RWPE2 (cell line): Measurements from ENCODE around the gene NSD1.

ENCODE experiments used
- ATAC-seq: fragments of 200-7000 bp; cut with Tn5 transposase; 3 replicates; pipeline ENCODE4 v1.9.1; 2021; ENCODE audit warnings: low read depth
- DNase-seq: peaks from one replicate; pipeline ENCODE4 v3.0.0-alpha.2; 2020; ENCODE audit warnings: low spot score
- H3K27ac ChIP-seq: fragments of 450-650 bp; 2 replicates; pipeline ENCODE4 v1.5.1; 2017; ENCODE audit warnings: mild to moderate bottlenecking; ENCODE audit not compliant: poor library complexity, severe bottlenecking
- H3K27me3 ChIP-seq: fragments of 250-450 bp; sonication (Bioruptor Pico); 2 replicates; pipeline ENCODE4 v1.5.1; 2021; ENCODE audit warnings: mild to moderate bottlenecking, moderate library complexity; ENCODE audit not compliant: insufficient read depth, poor library complexity, severe bottlenecking
- H3K36me3 ChIP-seq: fragments of 250-450 bp; sonication (Bioruptor Pico); 2 replicates; pipeline ENCODE4 v1.5.1; 2020; ENCODE audit warnings: low read depth, mild to moderate bottlenecking, moderate library complexity
- H3K4me1 ChIP-seq: fragments of 250-450 bp; sonication (Bioruptor Pico); 2 replicates; pipeline ENCODE4 v1.5.1; 2021; ENCODE audit warnings: mild to moderate bottlenecking, moderate library complexity; ENCODE audit not compliant: insufficient read depth, poor library complexity, severe bottlenecking
- H3K4me3 ChIP-seq: fragments of 250-450 bp; sonication (Bioruptor Pico); 2 replicates; pipeline ENCODE4 v1.5.1; 2021; ENCODE audit warnings: mild to moderate bottlenecking, moderate library complexity; ENCODE audit not compliant: severe bottlenecking
- H3K9me3 ChIP-seq: fragments of 250-450 bp; sonication (Bioruptor Pico); 2 replicates; pipeline ENCODE4 v1.5.1; 2021; ENCODE audit warnings: mild to moderate bottlenecking, moderate library complexity; ENCODE audit not compliant: severe bottlenecking
- CTCF ChIP-seq: fragments of 450-650 bp; IDR thresholded peaks from one replicate; pipeline ENCODE4 v1.5.1; 2017; ENCODE audit warnings: mild to moderate bottlenecking, moderate library complexity; ENCODE audit not compliant: poor library complexity, severe bottlenecking

NSD1 gene

GRCh38 chr5:177334781-177335700 is 201.5 kb downstream of the NSD1 start:
- no peak for ATAC-seq
- Histone ChIP-seq H3K9me3 (no peaks in the 10 kb centered on the region), H3K27me3 (no peaks in the 10 kb centered on the region), H3K4me3 (no peak overlapping the region), H3K4me1 (no peaks in the 10 kb centered on the region), H3K27ac (no peak overlapping the region), H3K36me3 (peaks cover 86% of the 10 kb centered on the region)
- DNase-seq = no peak
- TF ChIP-seq CTCF = no peak

GRCh38 chr5:177335701-177336065 is 202.1 kb downstream of the NSD1 start:
- no peak for TF ChIP-seq CTCF
- no peaks in the 10 kb centered on the region for H3K4me1 ChIP-seq
- no peak for ATAC-seq
- no peaks in the 10 kb centered on the region for H3K9me3 ChIP-seq
- no peak for DNase-seq
- no peaks in the 10 kb centered on the region for H3K27me3 ChIP-seq
- H3K4me3 ChIP-seq = no peak overlapping the region
- no peak overlapping the region for H3K27ac ChIP-seq
- H3K36me3 ChIP-seq = peaks cover 86% of the 10 kb centered on the region

GRCh38 chr5:177336112-177336511 is 202.5 kb downstream of the NSD1 start:
- Histone ChIP-seq H3K27ac (no peak overlapping the region), H3K4me3 (no peak overlapping the region), H3K36me3 (peaks cover 87% of the 10 kb centered on the region), H3K4me1 (no peaks in the 10 kb centered on the region), H3K27me3 (no peaks in the 10 kb centered on the region), H3K9me3 (no peaks in the 10 kb centered on the region)
- TF ChIP-seq CTCF = peak; percentile 19
- ATAC-seq (peak; percentile 55), DNase-seq (no peak)

GRCh38 chr5:177336603-177337494 is 203.3 kb downstream of the NSD1 start:
- Histone ChIP-seq H3K36me3 (peaks cover 88% of the 10 kb centered on the region), H3K4me3 (no peak overlapping the region), H3K4me1 (no peaks in the 10 kb centered on the region), H3K27me3 (no peaks in the 10 kb centered on the region), H3K9me3 (no peaks in the 10 kb centered on the region), H3K27ac (no peak overlapping the region)
- no peak for TF ChIP-seq CTCF
- no peak for DNase-seq
- no peak for ATAC-seq
